Spleen (tissue), 11 donors: ENCODE data around the gene MYCN. TPM values are rescaled to one million over a fixed set of nuclear protein-coding genes. Genes with fewer than 3 reads are reported as not detected.

Experiments used
- DNase-seq: peaks from one replicate; pipeline ENCODE4 v3.0.0-alpha.2; 2020
- H3K27ac ChIP-seq, 8 donors: fragments of 200-600 bp; sonication (generic) in 7 of 8; 1 replicate in 4 of 8; 2 replicates in 4 of 8; pipeline versions ENCODE4 v1.5.0 to v1.8.0; 2016 to 2021; ENCODE audit warnings: inconsistent platforms in 4 of 8, mild to moderate bottlenecking in 4 of 8, moderate library complexity in 1 of 8
- H3K27me3 ChIP-seq, 7 donors: fragments of 200-600 bp; sonication (generic) in 6 of 7; replicated peaks in 1 of 7; 1 replicate in 4 of 7; 2 replicates in 3 of 7; pipeline versions ENCODE4 v1.5.0 to v1.8.0; 2016 to 2021; ENCODE audit warnings: inconsistent platforms in 3 of 7, mild to moderate bottlenecking in 1 of 7
- H3K36me3 ChIP-seq, 6 donors: fragments of 200-600 bp; sonication (generic) in 5 of 6; 1 replicate in 4 of 6; 2 replicates in 2 of 6; pipeline versions ENCODE4 v1.5.0 to v1.8.0; 2016 to 2021; ENCODE audit warnings: inconsistent platforms in 2 of 6
- H3K4me1 ChIP-seq, 6 donors: fragments of 200-600 bp; sonication (generic) in 5 of 6; 1 replicate in 3 of 6; 2 replicates in 3 of 6; pipeline versions ENCODE4 v1.5.0 to v1.8.0; 2016 to 2021; ENCODE audit warnings: inconsistent platforms in 3 of 6
- H3K4me3 ChIP-seq, 8 donors: fragments of 200-600 bp; sonication (generic) in 7 of 8; 1 replicate in 4 of 8; 2 replicates in 4 of 8; pipeline versions ENCODE4 v1.5.0 to v1.8.0; 2016 to 2021; ENCODE audit warnings: inconsistent platforms in 4 of 8, mild to moderate bottlenecking in 4 of 8, moderate library complexity in 2 of 8
- H3K9me3 ChIP-seq, 8 donors: fragments of 200-600 bp; sonication (generic) in 7 of 8; 1 replicate in 4 of 8; 2 replicates in 4 of 8; pipeline versions ENCODE4 v1.5.0 to v1.8.0; 2016 to 2021; ENCODE audit warnings: inconsistent platforms in 4 of 8
- CTCF ChIP-seq, 11 experiments: fragments of 200-600 bp in 7 of 11; fragments of 450-650 bp in 4 of 11; sonication (generic) in 4 of 11; IDR thresholded peaks in 8 of 11; conservative IDR thresholded peaks in 3 of 11; 1 replicate in 7 of 11; 2 replicates in 4 of 11; pipeline versions ENCODE4 v1.4.0 to v1.8.0; 2016 to 2021; ENCODE audit warnings: antibody characterized with exemption in 11 of 11, inconsistent platforms in 4 of 11, mild to moderate bottlenecking in 1 of 11
- POLR2A ChIP-seq, 3 donors: fragments of 450-650 bp; IDR thresholded peaks; one replicate each; pipeline ENCODE4 v1.5.1; 2017; ENCODE audit warnings: antibody characterized with exemption in 3 of 3, mild to moderate bottlenecking in 1 of 3
- POLR2AphosphoS5 ChIP-seq, 3 donors: sonication (generic); formaldehyde crosslinking; IDR thresholded peaks; one replicate each; pipeline ENCODE4 v1.5.1; 2017; ENCODE audit warnings: antibody characterized with exemption in 3 of 3
- WGBS, 5 donors: extraction: QIAGEN DNeasy Blood & Tissue Kit in 3 of 5; methylation state at CpG; one replicate each; pipeline versions ENCODE4 v1.1.5 to v1.1.7; 2013 to 2018; 5-methylcytosine and 5-hydroxymethylcytosine counted together
- intact Hi-C: fragments of 100-400 bp; cut with DNase I; formaldehyde crosslinking; loops from one replicate; pipeline ENCODE4 v1.15.0; 2023; ENCODE audit warnings: low total_unique reads
- polyA plus RNA-seq, 3 donors: library from polyadenylated mRNA; stranded (reverse); fragments of 200-250 nt; gene quantifications; one replicate each; pipeline ENCODE4 v1.2.1, GENCODE V29; 2013
- total RNA-seq, 7 donors: library from RNA; depleted of rRNA in 3 of 7; stranded (reverse); fragments of >200 nt in 3 of 7; fragmentation: NEBNext Ultra II Directional in 4 of 7; extraction: Animal tissue kit (Norgen Biotek cat#: 25700) in 4 of 7; gene quantifications; one replicate each; pipeline versions ENCODE4 v1.1.0 to v1.2.1, GENCODE V29; 2016 to 2021
- donor health status: healthy with polysubstance abuse.
- donor health status: DM: no; HTN: no; CAD: no; lungs with moderate emphysema.
- donor health status: DM: no; HTN: no; CAD: no.
- donor health status: Bipolar disorder and iron deficiency.
- donor health status: healthy.
- donor health status: DM: no; HTN: no; CAD: no.
- donor health status: DM: yes; HTN: yes; CAD: no.

Gene MYCN
- total and polyA plus RNA-seq, 10 donors, result 0.03 to 1.3 (median 0.33) TPM; not detected in 2

- WGBS, 5 donors, result 77 to 86% (median 82%) methylated on average over 7 of the region's 7 CpGs
- intact Hi-C loops, result no loop called here
- TF ChIP-seq POLR2AphosphoS5 (IDR thresholded peaks at IDR 0.05) (no peak), CTCF (IDR thresholded peaks at IDR 0.05 in 8 of 11, conservative IDR thresholded peaks at IDR 0.05 in 3 of 11) (no peak), POLR2A (IDR thresholded peaks at IDR 0.05) (no peak)
- H3K4me3 ChIP-seq, result no peak overlapping the region
- no peak for DNase-seq
- H3K9me3 ChIP-seq, result no peaks in the 10 kb centered on the region
- H3K36me3 ChIP-seq, result no peaks in the 10 kb centered on the region
- peaks cover 0 to 14% (median 5%) of the 10 kb centered on the region in 6 donors for H3K4me1 ChIP-seq
- H3K27me3 ChIP-seq, result peaks cover 0 to 13% (median 0%) of the 10 kb centered on the region in 7 donors
- H3K27ac ChIP-seq, result no peak overlapping the region
Observed at GRCh38 chr2:15968280-15969178, 28.2 kb downstream of the MYCN start.

- H3K36me3 ChIP-seq, result no peaks in the 10 kb centered on the region
- 81 to 94% (median 87%) methylated on average over 4 of the region's 4 CpGs for WGBS, 5 donors
- TF ChIP-seq POLR2A (IDR thresholded peaks at IDR 0.05) (no peak), CTCF (IDR thresholded peaks at IDR 0.05 in 8 of 11, conservative IDR thresholded peaks at IDR 0.05 in 3 of 11) (no peak), POLR2AphosphoS5 (IDR thresholded peaks at IDR 0.05) (no peak)
- H3K9me3 ChIP-seq, result no peaks in the 10 kb centered on the region
- no peak overlapping the region for H3K27ac ChIP-seq
- DNase-seq, result no peak
- no peak overlapping the region for H3K4me3 ChIP-seq
- intact Hi-C loops, result no loop called here
- peaks cover 0 to 14% (median 5%) of the 10 kb centered on the region in 6 donors for H3K4me1 ChIP-seq
- H3K27me3 ChIP-seq, result peaks cover 0 to 13% (median 0%) of the 10 kb centered on the region in 7 donors
Observed at GRCh38 chr2:15969214-15969613, 28.9 kb downstream of the MYCN start.

- TF ChIP-seq POLR2AphosphoS5 (IDR thresholded peaks at IDR 0.05), result no peak
- no peak for TF ChIP-seq CTCF (IDR thresholded peaks at IDR 0.05 in 8 of 11, conservative IDR thresholded peaks at IDR 0.05 in 3 of 11)
- no peak for TF ChIP-seq POLR2A (IDR thresholded peaks at IDR 0.05)
- Histone ChIP-seq H3K9me3 (no peaks in the 10 kb centered on the region), H3K4me3 (no peak overlapping the region), H3K27me3 (peaks cover 0 to 13% (median 0%) of the 10 kb centered on the region in 7 donors), H3K36me3 (no peaks in the 10 kb centered on the region), H3K27ac (no peak overlapping the region), H3K4me1 (peaks cover 0 to 6% (median 3%) of the 10 kb centered on the region in 6 donors)
- intact Hi-C loops, result no loop called here
- 74 to 86% (median 79%) methylated on average over 5 of the region's 5 CpGs for WGBS, 5 donors
- no peak for DNase-seq
Observed at GRCh38 chr2:15970701-15971100, 30.4 kb downstream of the MYCN start.

GRCh38 chr2:15971351-15971750, 31.0 kb downstream of the MYCN start:
- TF ChIP-seq POLR2A (IDR thresholded peaks at IDR 0.05) (no peak), CTCF (IDR thresholded peaks at IDR 0.05 in 8 of 11, conservative IDR thresholded peaks at IDR 0.05 in 3 of 11) (no peak), POLR2AphosphoS5 (IDR thresholded peaks at IDR 0.05) (no peak)

More at GRCh38 chr2:15971351-15971750, 31.0 kb downstream of the MYCN start:
- no peak overlapping the region for H3K4me3 ChIP-seq
- H3K4me1 ChIP-seq, result peaks cover 0 to under 1% (median 0%) of the 10 kb centered on the region in 6 donors
- intact Hi-C loops, result no loop called here
- H3K36me3 ChIP-seq, result no peaks in the 10 kb centered on the region
- no peaks in the 10 kb centered on the region for H3K9me3 ChIP-seq
- no peak overlapping the region for H3K27ac ChIP-seq
- WGBS, 5 donors, result 66 to 76% (median 68%) methylated on average over 7 of the region's 7 CpGs
- H3K27me3 ChIP-seq, result peaks cover 0 to 13% (median 0%) of the 10 kb centered on the region in 7 donors
- DNase-seq, result no peak
